Erythroblast (primary cell): ENCODE data around the gene GRK4.
"Not testable (repeated sequence)": the region's sequence is repeated elsewhere in the genome, so short reads cannot be mapped to it uniquely, and the experiment has no call there.

Source experiments
- DNase-seq, 2 experiments: peaks; one replicate each; lab custom pipeline; 2025; lab: John Stamatoyannopoulos, UW
- GATA1 ChIP-seq: IDR thresholded peaks from 2 replicates; pipeline ENCODE4 v1.6.1; 2011; ENCODE audit warnings: low read depth, mild to moderate bottlenecking, control low read depth, low read length, moderate library complexity
- POLR2A ChIP-seq: IDR thresholded peaks from 2 replicates; pipeline ENCODE4 v1.6.1; 2011; ENCODE audit warnings: mild to moderate bottlenecking, low read length

Gene GRK4

GRCh38 chr4:2963175-2963965 is at the start of gene GRK4, which contains the start of gene NOP14:
Gene GRK4, plus strand, starts transcription at chr4:2963571. Its CDS starts 500 bp downstream, at chr4:2964071.
Gene NOP14, minus strand, starts transcription at chr4:2963406. Its CDS starts 87 bp downstream, at chr4:2963319.
- peak; percentile 99 for DNase-seq
- TF ChIP-seq GATA1 (no peak), POLR2A (peak; percentile 77)

GRCh38 chr4:2914256-2915126 is 48.9 kb upstream of the GRK4 start:
- no peak for DNase-seq
- TF ChIP-seq GATA1 = no peak
- no peak for TF ChIP-seq POLR2A

- DNase-seq = no peak
Observed at GRCh38 chr4:2915789-2916188, 47.6 kb upstream of the GRK4 start.

DNA sequence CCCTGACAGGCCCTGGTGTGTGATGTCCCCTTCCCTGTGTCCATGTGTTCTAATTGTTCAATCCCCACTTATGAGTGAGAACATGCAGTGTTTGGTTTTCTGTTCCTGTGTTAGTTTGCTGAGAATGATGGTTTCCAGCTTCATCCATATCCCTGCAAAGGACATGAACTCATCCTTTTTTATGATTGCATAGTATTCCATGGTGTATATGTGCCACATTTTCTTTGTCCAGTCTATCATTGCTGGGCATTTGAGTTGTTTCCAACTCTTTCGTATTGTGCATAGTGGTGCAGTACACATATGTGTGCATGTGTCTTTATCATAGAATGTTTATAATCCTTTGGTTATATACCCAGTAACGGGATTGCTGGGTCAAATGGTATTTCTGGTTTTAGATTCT is 46.7 kb upstream of the GRK4 start:
- DNase-seq = not testable (repeated sequence)

More at GRCh38 chr4:2915789-2916188, 47.6 kb upstream of the GRK4 start:
- TF ChIP-seq GATA1 (no peak), POLR2A (no peak)

- not testable (repeated sequence) for DNase-seq
Observed at GRCh38 chr4:2918300-2918699, 45.1 kb upstream of the GRK4 start.

DNA sequence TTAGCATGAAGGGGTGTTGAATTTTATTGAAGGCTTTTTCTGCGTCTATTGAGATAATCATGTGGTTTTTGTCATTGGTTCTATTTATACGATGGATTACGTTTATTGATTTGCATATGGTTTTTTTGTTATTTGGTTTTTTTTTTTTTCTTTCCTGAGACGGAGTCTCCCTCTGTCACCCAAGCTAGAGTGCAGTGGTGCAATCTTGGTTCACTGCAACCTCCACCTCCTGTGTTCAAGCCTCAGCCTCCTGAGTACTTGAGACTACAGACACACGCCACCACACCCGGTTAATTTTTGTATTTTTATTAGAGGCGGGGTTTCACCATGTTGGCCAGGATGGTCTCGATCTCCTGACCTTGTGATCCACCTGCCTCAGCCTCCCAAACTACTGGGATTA is 44.7 kb upstream of the GRK4 start:
- DNase-seq = not testable (repeated sequence)

DNA sequence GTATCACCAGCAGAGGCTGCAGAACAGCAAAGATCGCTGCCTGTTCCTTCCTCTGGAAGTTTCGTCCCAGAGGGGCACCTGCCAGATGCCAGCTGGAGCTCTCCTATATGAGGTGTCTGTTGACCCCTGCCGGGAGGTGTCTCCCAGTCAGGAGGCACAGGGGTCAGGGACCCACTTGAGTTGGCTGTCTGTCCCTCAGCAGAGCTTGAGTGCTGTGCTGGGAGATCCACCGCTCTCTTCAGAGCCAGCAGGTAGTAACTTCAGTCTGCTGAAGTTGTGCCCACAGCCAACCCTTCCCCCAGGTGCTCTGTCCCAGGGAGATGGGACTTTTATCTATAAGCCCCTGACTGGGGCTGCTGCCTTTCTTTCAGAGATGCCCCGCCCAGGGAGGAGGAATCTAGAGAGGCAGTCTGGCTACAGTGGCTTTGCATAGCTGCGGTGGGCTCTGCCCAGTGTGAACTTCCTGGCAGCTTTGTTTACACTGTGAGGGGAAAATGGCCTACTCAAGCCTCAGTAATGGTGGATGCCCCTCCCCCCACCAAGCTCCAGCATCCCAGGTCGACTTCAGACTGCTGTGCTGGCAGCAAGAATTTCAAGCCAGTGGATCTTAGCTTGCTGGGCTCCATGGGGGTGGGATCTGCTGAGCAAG is 40.8 kb upstream of the GRK4 start:
- DNase-seq = peak; percentile 30 to 71

GRCh38 chr4:2923141-2923551 is 40.2 kb upstream of the GRK4 start:
- DNase-seq = no peak
- TF ChIP-seq GATA1 (no peak), POLR2A (no peak)

DNA sequence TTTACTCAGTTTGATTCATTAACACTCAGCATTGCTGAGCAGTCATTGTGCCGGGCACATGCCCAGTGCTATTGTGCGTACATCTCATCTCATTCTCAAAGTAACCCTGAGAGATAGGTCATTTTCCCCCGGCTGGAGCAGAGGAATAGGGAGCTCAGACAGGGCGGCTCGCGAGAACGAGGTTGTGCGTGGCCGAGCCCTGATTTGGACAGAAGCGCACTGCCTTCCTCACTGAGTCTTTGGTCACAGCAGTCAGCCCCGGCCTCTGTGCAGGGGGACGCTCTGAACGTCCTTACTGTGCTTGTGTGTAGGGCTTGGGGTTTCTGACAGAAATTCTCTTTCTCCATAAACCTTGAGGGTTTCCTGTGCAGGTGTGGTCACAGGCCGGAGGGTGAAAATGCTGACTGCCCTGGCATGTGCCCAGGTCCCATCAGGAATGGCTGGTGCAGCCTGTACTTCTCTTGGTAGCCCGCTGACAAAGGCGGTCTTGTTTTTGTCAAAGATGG is 39.6 kb upstream of the GRK4 start:
- TF ChIP-seq POLR2A (no peak), GATA1 (no peak)
- no peak for DNase-seq

GRCh38 chr4:2924286-2924685 is 39.1 kb upstream of the GRK4 start:
- TF ChIP-seq POLR2A = no peak
- TF ChIP-seq GATA1 = no peak
- no peak for DNase-seq

DNA sequence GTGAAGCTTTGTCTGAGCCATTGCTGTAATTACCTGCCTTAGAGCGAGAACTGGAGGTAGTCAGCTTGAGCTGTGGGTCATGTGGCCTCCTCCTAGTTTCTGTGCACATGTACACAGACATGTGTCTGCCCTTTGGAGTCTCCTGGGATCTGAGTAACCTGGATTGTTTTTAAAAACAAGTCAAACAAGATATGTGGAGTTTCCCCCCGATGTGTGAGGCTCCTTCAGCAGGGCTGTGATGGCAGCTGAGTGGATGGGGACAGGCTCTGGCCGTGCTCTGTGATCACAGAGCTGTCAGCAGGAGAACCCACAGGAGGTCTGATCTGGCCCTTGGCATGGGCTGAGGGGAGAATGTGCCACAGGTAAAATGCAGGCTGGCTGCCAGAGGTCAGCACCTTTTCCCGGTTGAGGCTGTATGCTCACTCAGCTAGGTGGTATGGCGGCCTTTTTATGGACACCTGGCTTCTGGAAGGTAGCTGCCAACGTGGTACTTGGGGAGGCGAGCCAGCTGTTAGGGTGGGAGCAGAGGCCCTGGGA is 38.5 kb upstream of the GRK4 start:
- TF ChIP-seq GATA1 (no peak), POLR2A (no peak)
- DNase-seq = no peak

DNA sequence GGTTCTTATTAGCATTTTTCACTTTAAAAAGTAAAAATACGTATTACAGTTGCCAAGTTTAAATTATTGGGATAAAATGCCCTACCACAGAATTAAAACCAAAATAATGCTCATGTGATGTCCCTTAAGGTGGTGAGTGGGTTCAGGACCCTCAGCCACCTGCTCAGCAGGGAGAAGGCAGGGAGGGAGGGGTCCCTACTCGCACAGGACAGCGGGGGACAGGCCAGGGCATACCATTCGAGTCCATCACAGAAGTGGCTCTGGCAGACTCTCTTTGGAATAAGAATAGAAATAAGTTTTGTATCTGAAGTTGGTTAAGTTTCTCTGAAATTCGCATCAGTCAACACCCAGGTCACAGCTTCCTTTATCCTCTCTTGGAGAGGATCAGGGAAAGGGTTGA is 37.9 kb upstream of the GRK4 start:
- TF ChIP-seq GATA1 (no peak), POLR2A (no peak)
- no peak for DNase-seq

DNA sequence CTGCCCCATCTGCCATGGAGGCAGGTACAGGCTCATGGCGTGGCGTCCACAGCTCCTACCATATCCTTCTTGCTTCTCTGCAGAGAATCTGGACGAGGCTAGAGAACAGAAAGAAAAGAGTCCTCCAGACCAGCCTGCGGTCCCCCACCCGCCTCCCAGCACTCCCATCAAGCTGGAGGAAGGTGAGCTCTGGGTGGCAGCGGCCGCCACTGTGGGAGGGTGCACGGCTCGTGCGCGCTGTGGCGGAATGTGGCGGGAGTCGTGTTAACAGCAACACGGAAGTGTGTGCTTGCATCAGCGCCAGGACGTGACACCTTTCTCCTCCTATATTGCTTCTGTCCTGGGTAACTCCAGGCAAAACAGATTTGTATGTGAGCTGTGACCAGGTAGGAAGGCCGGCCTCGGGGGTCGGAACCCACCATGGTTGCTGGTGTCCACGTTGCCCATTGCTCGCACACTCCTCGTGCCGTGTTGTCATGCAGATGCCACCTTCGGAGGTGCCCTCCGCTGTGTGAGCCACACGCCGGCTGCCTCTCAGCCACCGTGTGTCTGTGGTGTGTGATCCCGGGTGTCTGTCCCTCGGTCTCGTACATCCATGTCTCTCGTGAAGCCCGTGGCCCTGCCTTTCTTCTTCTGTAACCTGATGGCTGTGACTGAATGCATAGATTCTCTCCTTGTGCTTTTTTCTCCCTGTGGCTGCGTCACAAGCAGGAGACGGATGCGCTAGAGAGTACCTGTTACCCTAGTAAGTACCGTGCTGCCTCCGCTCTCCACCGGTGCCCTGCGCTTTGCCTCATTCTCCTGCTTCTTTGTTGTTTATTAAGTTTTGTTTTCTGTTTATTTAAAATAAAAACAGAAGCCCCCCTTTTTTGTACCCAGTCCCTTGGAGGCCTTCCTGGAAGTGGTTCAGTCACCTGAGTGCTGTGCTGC is 37.2 kb upstream of the GRK4 start:
- no peak for DNase-seq
- TF ChIP-seq GATA1 (no peak), POLR2A (no peak)
